ENCODE data around the gene ANKRD13D.

ANKRD13D gene

GRCh38 chr11:67302571-67303131 lies 13.5 kb downstream of the ANKRD13D start:
- no peak for DNase-seq (ENCODE audit: low read depth in 2 of 2, low spot score in 1 of 2)

DNA sequence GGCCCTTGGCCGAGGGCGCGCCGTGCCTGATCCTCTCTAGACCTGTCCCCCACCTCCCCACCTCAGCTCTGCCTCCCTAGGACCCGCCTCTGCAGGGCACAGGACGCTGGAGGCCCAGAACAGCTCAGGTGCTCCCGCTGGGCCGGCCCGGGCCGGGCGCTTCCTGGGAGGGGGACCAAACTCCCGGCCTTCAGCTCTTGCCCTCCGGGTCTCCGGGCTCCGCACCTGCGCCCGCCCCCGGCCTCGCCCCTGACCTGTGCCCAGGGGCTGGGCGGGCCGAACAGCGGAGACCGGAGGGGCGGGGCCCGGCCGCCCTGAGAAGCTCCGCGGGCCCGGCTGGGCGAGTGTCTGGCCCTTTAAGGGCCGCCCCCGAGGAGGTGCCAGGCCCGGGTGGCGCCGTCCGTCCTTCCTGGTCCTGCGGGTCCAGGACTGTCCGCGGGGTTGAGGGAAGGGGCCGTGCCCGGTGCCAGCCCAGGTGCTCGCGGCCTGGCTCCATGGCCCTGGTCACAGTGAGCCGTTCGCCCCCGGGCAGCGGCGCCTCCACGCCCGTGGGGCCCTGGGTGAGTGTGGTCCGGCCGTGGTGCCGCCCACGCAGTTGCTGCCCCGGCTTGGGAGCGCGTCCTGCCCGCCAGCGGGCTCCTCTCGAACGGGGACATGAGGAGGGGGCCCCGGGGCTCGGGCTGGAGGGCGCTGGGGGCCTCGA lies 14.2 kb downstream of the ANKRD13D start, which contains the start of gene SSH3:
Gene SSH3, plus strand, starts transcription at position 399 of the 703 bp plus-strand sequence. Its CDS starts 96 bp downstream, at position 495.
- DNase-seq (ENCODE audit: low read depth in 2 of 2, low spot score in 1 of 2) = no peak

DNA sequence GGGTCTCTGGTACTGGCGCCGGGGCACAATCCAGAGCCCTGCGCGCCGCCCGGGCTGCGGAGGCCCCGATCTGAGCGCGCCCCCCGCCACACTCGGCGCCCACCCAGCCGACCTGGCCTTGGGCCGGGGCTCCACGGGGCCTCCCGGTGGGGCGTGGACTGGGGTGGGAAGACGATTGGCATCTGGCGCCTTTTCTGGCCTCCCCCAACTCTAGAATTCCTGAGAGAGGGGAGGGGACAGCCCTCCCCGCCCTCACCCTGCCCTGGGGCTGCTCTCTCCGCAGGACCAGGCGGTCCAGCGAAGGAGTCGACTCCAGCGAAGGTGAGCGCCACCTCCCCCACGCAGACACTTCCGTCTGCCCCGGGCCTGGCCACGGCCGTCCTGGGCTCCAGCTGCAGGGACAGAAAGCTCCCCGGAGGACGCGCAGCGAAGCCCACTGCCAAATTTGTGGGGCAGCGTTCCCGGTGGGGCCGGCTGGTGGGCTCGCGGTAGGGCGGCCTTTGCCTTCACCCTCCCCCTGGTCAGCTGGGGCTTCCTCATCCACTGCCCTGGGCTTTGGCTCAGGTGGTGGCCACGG lies 14.8 kb downstream of the ANKRD13D start:
- DNase-seq (ENCODE audit: low read depth in 2 of 2, low spot score in 1 of 2) = no peak

- DNase-seq (ENCODE audit: low read depth in 2 of 2, low spot score in 1 of 2) = no peak
Observed at GRCh38 chr11:67304511-67305113, 15.5 kb downstream of the ANKRD13D start.

GRCh38 chr11:67306769-67307544 lies 17.9 kb downstream of the ANKRD13D start:
- DNase-seq (ENCODE audit: low read depth in 2 of 2, low spot score in 1 of 2) = no peak

DNA sequence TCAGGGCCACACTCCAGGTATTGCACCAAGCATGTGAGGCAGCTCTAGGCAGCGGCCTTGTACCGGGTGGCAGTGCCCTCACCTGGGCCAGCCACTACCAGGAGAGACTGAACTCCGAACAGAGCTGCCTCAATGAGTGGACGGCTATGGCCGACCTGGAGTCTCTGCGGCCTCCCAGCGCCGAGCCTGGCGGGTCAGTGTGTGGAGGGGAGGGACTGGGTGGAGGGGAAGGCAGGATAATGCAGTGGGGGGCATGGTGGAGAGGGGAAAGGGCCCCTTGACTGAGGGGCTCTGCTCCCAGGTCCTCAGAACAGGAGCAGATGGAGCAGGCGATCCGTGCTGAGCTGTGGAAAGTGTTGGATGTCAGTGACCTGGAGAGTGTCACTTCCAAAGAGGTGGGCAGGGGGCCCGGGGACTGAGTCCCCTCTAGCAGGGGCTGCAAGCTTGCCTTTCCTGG lies 18.5 kb downstream of the ANKRD13D start:
- no peak for DNase-seq (ENCODE audit: low read depth in 2 of 2, low spot score in 1 of 2)

DNA sequence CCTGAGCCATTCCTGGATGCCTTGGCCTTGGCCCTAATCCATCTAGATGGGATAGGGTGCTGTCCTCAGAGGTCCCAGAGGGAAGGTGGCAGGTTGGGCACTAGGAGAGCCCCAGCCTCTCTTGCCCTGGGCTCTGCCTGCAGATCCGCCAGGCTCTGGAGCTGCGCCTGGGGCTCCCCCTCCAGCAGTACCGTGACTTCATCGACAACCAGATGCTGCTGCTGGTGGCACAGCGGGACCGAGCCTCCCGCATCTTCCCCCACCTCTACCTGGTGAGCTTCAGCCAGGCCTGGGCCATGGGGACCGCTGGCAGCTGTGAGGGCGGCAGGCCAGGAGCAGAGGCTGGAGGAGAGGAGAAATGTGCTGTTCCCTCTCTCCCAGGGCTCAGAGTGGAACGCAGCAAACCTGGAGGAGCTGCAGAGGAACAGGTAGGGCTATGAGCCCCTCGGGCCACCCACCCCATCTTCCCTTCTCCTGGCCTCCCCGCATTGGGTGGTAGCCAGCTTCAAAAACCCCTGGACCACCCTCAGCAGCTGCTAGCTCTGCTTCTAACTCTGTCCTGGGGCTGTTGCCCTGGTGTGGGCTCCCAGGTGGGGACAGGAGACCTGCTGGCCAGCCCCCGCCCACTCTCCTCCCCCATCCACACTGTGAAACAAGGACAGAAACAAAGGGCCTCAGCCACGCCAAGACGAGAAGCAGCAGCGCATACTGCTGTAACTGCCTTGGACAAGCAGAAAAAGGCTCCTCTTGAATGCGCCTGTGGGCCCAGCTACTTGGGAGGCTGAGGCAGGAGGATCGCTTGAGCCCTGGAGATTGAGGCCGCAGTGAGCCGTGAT lies 19.1 kb downstream of the ANKRD13D start:
- DNase-seq (ENCODE audit: low read depth in 2 of 2, low spot score in 1 of 2) = no peak

DNA sequence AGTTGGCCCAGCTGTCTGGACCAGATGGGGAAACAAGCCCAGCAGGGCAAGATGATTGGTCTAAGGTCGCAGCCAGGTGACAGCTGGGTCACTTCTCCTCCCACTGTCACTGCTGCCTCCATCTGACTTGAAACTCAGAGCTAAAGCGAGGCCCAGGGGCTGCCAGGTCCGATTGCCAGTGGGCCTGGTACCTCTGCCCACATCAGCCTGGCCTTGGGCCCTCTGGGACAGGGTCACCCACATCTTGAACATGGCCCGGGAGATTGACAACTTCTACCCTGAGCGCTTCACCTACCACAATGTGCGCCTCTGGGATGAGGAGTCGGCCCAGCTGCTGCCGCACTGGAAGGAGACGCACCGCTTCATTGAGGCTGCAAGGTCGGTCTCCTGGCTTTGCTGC lies 20.1 kb downstream of the ANKRD13D start:
- no peak for DNase-seq (ENCODE audit: low read depth in 2 of 2, low spot score in 1 of 2)

GRCh38 chr11:67309661-67310061 lies 20.6 kb downstream of the ANKRD13D start:
- no peak for DNase-seq (ENCODE audit: low read depth in 2 of 2, low spot score in 1 of 2)

- no peak for DNase-seq (ENCODE audit: low read depth in 2 of 2, low spot score in 1 of 2)
Observed at GRCh38 chr11:67310246-67311050, 21.3 kb downstream of the ANKRD13D start.

DNA sequence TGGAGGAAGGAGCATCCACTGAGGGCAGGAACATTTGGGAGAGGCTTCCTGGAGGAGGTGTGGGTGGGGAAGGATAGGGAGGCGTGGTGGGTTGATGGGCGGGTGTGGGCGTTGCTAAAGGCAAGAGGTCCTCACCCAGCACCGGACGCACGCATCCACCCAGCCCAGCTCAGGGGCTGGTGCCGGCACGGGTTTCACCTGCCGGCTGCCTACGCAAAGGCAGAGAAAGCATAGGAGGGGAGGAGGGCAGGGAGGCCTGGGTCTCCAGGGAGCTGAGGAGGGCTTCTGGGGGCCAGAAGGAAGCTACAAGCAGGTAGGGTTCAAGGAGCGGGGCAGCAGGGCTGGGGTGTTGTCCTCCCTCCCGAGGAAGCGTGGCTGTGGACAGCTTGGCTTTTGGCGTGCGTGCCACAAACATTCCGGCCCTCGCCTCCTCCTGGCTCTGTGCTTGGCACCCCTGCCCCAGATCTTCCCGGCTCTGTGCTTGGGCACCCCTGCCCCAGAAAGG lies 22.0 kb downstream of the ANKRD13D start:
- no peak for DNase-seq (ENCODE audit: low read depth in 2 of 2, low spot score in 1 of 2)

DNA sequence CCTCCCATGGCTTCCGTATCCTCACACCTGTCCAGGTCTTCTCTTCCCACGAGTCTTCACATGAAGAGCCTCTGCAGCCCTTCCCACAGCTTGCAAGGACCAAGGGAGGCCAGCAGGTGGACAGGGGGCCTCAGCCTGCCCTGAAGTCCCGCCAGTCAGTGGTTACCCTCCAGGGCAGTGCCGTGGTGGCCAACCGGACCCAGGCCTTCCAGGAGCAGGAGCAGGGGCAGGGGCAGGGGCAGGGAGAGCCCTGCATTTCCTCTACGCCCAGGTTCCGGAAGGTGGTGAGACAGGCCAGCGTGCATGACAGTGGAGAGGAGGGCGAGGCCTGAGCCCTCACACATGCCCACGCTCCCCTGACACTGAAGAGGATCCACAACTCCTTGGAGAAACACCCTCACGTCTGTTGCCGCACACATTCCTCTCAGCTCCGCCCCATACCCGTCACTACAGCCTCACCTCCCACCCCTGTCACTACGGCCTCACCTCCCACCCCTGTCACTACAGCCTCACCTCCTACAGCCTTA lies 22.5 kb downstream of the ANKRD13D start:
- DNase-seq (ENCODE audit: low read depth in 2 of 2, low spot score in 1 of 2) = no peak

DNA sequence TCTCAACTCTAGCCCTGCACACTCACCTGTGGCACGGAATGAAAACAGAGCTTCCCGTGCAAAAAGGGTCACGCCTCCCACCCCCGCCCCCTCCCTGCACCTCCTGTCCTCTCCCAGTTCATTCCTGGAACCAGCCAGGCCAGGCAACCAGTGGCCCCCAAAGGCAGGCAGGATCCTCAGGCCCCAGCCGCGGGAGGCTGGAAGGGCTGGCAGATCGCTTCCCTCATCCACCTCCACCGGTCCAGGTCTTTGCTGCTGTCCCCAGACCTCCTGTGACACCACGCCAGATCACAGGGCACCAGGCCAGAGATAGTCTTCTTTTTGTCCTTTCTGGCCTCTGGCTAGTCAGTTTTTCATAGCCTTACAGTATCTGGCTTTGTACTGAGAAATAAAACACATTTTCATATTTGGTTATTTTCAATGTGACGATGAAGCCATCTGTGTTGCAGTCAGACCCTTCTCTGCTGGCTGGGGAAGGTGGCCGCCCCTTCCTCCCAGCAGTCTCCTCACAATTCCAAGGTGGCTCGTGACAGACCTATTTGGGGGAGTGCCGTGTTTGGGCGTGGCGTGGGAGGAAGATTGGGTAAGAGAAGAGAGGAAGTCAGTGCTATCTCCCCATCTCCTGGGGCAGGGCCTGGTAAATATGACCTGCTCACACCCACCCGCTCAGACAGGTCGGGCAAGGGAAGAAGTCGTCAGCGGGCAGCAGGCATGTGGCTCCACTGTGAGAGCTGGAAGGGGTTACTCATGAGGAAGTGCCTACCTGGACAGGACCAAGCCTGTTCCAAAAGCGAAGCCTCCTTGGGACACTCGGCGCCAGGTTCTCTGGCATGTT lies 23.3 kb downstream of the ANKRD13D start:
- no peak for DNase-seq (ENCODE audit: low read depth in 2 of 2, low spot score in 1 of 2)

- no peak for DNase-seq (ENCODE audit: low read depth in 2 of 2, low spot score in 1 of 2)
Observed at GRCh38 chr11:67313125-67313890, 24.2 kb downstream of the ANKRD13D start.

GRCh38 chr11:67314218-67314617 lies 25.1 kb downstream of the ANKRD13D start:
- no peak for DNase-seq (ENCODE audit: low read depth in 2 of 2, low spot score in 1 of 2)

GRCh38 chr11:67315325-67315909 lies 26.3 kb downstream of the ANKRD13D start:
- no peak for DNase-seq (ENCODE audit: low read depth in 2 of 2, low spot score in 1 of 2)

- no peak for DNase-seq (ENCODE audit: low read depth in 2 of 2, low spot score in 1 of 2)
Observed at GRCh38 chr11:67316882-67317204, 27.7 kb downstream of the ANKRD13D start.
